ENCODE measurements around the gene UNC13B. TPM values are rescaled to one million over a fixed set of nuclear protein-coding genes. Genes with fewer than 3 reads are reported as not detected.

The UNC13B gene
- polyA plus RNA-seq, 1 experiment, result 13.2 TPM

GRCh38 chr9:35364817-35365585 lies 203.2 kb downstream of the UNC13B start:
- CTCF ChIA-PET, result interaction anchor here (0.8 kb wide), 1 partner anchor 252 kb away, joined by 3 read pairs; no protein-coding TSS in a partner anchor
- DNase-seq (ENCODE audit: low read depth), result no peak
- H3K4me3 ChIP-seq (ENCODE audit: low read depth, low read length), result no peak overlapping the region
- POLR2A ChIA-PET, result no interaction called here
- H3K36me3 ChIP-seq (ENCODE audit: control insufficient read depth, insufficient read depth, low read length), result no peaks in the 10 kb centered on the region
- no peaks in the 10 kb centered on the region for H3K27me3 ChIP-seq (ENCODE audit: control insufficient read depth, insufficient read depth, low read length)
- TF ChIP-seq CTCF (IDR thresholded peaks at IDR 0.05; ENCODE audit: insufficient read depth, low read depth, low read length), result no peak

- Histone ChIP-seq H3K36me3 (ENCODE audit: control insufficient read depth, insufficient read depth, low read length) (no peaks in the 10 kb centered on the region), H3K4me3 (ENCODE audit: low read depth, low read length) (no peak overlapping the region), H3K27me3 (ENCODE audit: control insufficient read depth, insufficient read depth, low read length) (no peaks in the 10 kb centered on the region)
- no peak for DNase-seq (ENCODE audit: low read depth)
- CTCF ChIA-PET, result interaction anchor here (1.2 to 1.8 kb wide), 3 partner anchors 12 to 250 kb away, joined by 3 to 5 read pairs (median 5); no protein-coding TSS in a partner anchor
- no peak for TF ChIP-seq CTCF (IDR thresholded peaks at IDR 0.05; ENCODE audit: insufficient read depth, low read depth, low read length)
- POLR2A ChIA-PET, result no interaction called here
These were observed 204.8 kb downstream of the UNC13B start for GRCh38 chr9:35366627-35367026.

GRCh38 chr9:35367451-35367850 lies 205.6 kb downstream of the UNC13B start:
- ChIA-PET POLR2A (interaction anchor here (0.7 kb wide), 1 partner anchor 26 kb away, joined by 4 read pairs; no protein-coding TSS in a partner anchor), CTCF (interaction anchor here (0.6 to 1.8 kb wide), 5 partner anchors 12 to 108 kb away, joined by 3 to 5 read pairs (median 5); no protein-coding TSS in a partner anchor)
- peak; percentile 92 for DNase-seq (ENCODE audit: low read depth)
- no peak overlapping the region for H3K4me3 ChIP-seq (ENCODE audit: low read depth, low read length)
- H3K27me3 ChIP-seq (ENCODE audit: control insufficient read depth, insufficient read depth, low read length), result no peaks in the 10 kb centered on the region
- H3K36me3 ChIP-seq (ENCODE audit: control insufficient read depth, insufficient read depth, low read length), result no peaks in the 10 kb centered on the region
- no peak for TF ChIP-seq CTCF (IDR thresholded peaks at IDR 0.05; ENCODE audit: insufficient read depth, low read depth, low read length)

- CTCF ChIA-PET, result no interaction called here
- POLR2A ChIA-PET, result no interaction called here
- Histone ChIP-seq H3K27me3 (ENCODE audit: control insufficient read depth, insufficient read depth, low read length) (no peaks in the 10 kb centered on the region), H3K36me3 (ENCODE audit: control insufficient read depth, insufficient read depth, low read length) (no peaks in the 10 kb centered on the region), H3K4me3 (ENCODE audit: low read depth, low read length) (no peak overlapping the region)
- TF ChIP-seq CTCF (IDR thresholded peaks at IDR 0.05; ENCODE audit: insufficient read depth, low read depth, low read length), result no peak
- DNase-seq (ENCODE audit: low read depth), result no peak
These were observed 208.4 kb downstream of the UNC13B start for GRCh38 chr9:35370241-35370640.

- ChIA-PET CTCF (no interaction called here), POLR2A (no interaction called here)
- TF ChIP-seq CTCF (IDR thresholded peaks at IDR 0.05; ENCODE audit: insufficient read depth, low read depth, low read length), result no peak
- no peak for DNase-seq (ENCODE audit: low read depth)
- H3K4me3 ChIP-seq (ENCODE audit: low read depth, low read length), result no peak overlapping the region
- H3K36me3 ChIP-seq (ENCODE audit: control insufficient read depth, insufficient read depth, low read length), result 0 out of 2 replicates have a peak, but pooled peaks cover 1% of the 10 kb centered on the region
- no peaks in the 10 kb centered on the region for H3K27me3 ChIP-seq (ENCODE audit: control insufficient read depth, insufficient read depth, low read length)
These were observed 212.6 kb downstream of the UNC13B start for GRCh38 chr9:35374436-35374835.

All from BJ (cell line).